ENCODE measurements around the gene NACA2.
"Not testable (repeated sequence)": the region's sequence is repeated elsewhere in the genome, so short reads cannot be mapped to it uniquely, and the experiment has no call there.

The NACA2 gene

DNA sequence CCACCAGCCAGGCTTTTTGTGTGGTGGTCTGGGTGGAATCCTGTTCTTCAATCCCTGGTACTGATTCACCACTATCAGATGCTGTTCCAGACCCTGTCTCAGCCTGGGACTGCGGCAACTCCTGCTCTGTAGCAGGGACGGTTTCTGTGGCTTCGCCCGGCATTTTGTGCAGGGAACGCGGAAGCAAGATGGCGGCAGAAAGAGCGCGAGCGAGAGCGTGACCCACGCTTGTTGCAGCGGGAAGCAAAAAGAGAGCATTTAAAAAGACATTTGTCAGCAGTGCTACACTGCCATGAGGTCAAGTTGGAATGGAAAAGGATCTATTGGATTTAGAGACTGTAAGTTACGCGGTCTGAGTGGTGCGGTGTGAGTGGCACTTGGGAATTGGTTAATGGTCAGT is at the start of gene NACA2:
Gene NACA2, minus strand, starts transcription at position 202 of the 400 bp plus-strand sequence. Its CDS starts 39 bp downstream, at position 163.
- no peak for DNase-seq (ENCODE audit: low spot score)

DNA sequence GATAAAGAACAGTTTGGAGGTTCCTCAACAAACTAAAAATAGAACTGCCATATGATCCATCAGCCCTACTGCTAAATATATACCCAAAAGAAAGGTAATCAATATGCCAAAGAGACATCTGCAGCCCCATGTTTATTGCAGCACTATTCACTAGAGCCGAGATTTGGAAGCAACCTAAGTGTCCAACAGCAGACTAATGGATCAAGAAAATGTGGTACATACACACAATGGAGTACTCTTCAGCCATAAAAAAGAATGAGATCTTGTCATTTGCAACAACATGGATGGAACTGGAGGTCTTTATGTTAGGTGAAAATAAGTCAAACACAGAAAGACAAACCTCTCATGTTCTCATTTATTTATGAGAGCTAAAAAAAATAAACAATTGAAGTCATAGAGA is 48.8 kb upstream of the NACA2 start:
- DNase-seq (ENCODE audit: low spot score) = no peak

- no peak for DNase-seq (ENCODE audit: low spot score)
Measured at GRCh38 chr17:61638087-61638486, 47.1 kb upstream of the NACA2 start.

DNA sequence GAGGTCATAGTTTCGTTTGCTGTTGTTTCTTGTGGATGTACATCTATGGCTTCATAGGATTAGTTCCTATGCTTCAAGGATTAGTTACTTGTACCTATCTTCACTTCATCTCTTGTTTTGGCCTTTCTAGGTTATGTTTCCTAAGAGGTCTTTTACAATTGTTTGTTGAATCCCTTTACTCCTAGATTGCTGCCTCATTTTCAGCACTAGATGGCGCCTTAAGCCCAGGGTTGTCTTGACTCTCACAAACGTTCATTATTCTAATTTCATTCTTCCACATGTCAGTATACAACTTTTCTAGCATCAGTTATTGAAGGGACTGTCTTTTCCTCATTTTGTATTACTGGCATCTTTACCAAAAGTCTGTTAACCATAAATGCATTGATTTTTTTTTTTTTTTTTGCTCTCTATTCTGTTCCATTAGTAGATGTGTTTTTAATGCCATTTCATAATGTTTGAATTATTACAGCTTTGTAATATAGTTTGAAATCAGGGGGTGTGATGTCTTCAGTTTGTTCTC is 45.0 kb upstream of the NACA2 start:
- DNase-seq (ENCODE audit: low spot score) = no peak

GRCh38 chr17:61634942-61635538 is 44.0 kb upstream of the NACA2 start:
- no peak for DNase-seq (ENCODE audit: low spot score)

DNA sequence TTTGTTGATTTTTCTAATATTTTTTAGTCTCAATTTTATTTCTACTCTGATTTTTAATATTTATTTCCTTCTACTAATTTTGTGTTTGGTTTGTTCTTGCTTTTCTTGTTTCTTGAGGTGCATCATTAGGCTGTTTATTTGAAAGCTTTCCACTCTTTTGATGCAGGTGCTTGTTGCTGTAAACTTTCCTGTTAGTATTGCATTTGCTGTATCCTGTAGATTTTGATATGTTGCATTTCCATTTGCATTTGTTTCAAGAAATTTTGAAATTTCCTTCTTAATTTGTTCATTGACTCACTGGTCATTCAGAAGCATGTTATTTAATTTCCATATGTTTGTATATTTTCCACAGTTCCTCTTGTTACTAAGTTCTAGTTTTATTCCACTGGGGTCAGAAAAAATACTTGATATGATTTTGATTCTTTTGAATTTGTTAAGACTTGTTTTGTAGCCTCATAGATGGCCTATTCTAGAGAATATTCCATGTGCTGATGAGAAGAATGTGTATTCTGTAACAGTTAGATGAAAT is 43.1 kb upstream of the NACA2 start:
- DNase-seq (ENCODE audit: low spot score) = no peak

DNA sequence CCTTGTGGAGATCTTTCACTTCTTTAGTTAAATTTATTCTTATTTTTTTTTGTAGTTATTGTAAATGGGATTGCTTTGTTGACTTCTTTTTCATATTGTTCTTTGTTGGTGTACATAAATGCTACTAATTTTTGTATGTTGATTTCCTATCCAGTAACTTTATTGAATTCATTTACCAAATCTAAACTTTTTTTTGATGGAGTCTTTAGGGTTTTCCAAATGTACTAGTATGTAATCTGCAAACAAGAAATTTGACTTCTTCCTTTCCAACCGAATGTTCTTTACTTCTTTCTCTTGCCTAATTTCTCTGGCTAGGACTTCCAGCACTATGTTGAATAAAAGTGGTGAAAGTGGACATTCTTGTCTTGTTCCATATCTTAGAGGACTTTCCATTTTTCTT is 41.8 kb upstream of the NACA2 start:
- no peak for DNase-seq (ENCODE audit: low spot score)

DNA sequence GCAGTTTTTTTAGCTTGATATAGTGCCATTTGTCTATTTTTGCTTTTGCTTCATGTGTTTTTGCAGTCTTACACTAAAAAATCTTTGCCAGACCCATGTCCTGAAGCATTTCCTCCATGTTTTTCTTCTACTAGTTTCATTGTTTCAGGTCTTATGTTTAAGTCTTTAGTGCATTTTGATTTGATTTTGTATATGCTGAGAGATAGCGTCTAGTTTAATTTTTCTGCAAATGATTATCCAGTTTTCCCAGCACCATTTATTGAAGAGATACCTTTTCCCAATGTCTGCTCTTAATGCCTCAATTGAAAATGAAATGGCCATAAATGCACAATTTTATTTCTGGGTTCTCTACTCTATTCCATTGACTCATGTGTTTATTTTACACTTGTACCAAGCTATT is 40.8 kb upstream of the NACA2 start:
- no peak for DNase-seq (ENCODE audit: low spot score)

DNA sequence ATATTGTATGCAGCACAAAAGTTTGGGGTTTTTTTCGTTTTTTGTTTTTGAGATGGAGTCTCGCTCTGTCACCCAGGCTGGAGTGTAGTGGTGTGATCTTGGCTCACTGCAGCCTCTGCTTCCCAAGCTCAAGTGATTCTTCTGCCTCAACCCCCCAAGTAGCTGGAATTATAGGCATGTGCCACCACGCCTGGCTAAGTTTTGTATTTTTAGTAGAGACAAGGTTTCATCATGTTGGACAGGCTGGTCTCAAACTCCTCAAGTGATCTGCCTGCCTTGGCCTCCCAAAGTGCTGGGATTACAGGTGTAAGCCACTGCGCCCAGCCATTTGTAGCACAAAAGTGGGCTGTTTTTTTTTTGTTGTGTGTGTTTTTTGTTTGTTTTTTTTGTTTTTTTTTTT is 37.1 kb upstream of the NACA2 start:
- DNase-seq (ENCODE audit: low spot score) = not testable (repeated sequence)

DNA sequence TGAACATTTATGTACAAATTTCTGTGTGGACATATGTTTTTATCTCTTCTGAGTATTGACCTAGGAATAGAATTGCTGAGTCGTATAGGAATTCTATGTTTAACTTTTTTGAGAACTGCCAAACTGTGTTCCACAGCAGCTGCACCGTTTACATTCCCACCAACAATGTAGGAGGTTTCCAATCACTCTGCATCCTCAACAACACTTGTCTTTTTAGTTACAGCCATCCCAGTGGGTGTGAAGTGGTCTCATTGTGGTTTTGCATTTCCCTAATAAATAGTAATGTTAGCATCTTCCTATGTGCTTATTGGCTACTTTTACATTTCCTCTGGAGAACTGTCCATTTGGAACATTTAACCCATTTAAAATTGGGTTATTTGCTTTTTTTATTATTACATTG is 36.6 kb upstream of the NACA2 start:
- no peak for DNase-seq (ENCODE audit: low spot score)

DNA sequence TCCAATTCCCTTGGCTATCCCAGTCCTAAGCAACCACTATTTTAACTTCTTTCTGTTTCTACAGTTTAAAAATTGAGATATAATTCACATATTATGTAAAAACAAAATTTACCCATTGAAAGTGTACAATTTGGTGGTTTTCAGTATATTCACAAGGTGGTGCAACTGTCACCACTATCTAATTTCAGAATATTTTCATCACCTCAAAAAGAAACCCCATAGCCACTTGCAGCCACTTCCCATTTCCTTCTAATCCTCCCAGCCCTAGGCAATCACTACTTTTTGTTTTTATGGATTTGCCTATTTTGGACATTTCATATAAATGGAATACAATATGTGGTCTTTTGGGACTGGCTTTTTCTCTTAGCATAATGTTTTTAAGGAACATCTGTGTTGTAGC is 36.1 kb upstream of the NACA2 start:
- DNase-seq (ENCODE audit: low spot score) = no peak

- DNase-seq (ENCODE audit: low spot score) = no peak
Measured at GRCh38 chr17:61625564-61625963, 34.5 kb upstream of the NACA2 start.

- DNase-seq (ENCODE audit: low spot score) = no peak
Measured at GRCh38 chr17:61624951-61625350, 33.9 kb upstream of the NACA2 start.

DNA sequence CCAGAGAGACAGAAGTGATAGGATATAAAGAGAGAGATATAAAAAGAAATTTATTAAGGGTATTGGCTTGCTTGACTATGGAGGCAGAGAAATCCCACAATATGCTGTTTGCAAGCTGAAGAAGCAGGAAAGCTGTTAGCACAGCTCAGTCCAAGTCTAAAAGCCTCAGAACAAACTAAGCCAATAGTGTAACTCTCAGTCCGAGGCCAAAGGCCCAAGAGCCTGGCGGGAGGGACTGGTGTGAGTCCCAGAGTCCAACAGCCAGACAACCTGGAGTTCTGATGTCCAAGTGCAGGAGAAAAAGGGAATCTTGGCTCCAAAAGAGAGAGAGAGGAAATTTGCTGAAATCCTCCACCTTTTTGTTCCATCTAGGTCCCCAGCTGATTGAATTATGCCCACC is 30.3 kb upstream of the NACA2 start:
- no peak for DNase-seq (ENCODE audit: low spot score)

GRCh38 chr17:61619953-61620352 is 28.9 kb upstream of the NACA2 start:
- no peak for DNase-seq (ENCODE audit: low spot score)

DNA sequence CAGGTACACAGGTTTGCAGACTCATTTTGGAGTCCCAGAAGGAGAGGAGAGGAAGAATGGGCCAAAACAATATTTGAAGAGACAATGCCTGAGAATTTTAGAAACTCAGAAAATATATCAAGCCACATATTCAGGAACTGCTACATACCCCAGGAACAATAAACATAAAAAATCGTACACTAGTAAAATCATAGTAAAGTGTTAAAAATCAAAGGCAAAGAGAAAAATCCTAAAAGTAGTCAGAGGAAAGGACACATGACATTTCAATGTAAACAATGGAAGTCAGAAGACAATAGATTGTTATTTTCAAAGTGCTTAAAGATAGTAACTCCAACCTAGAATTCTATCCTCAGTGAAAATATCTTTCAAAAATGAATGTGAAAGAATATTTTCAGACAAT is 28.5 kb upstream of the NACA2 start:
- no peak for DNase-seq (ENCODE audit: low spot score)

DNA sequence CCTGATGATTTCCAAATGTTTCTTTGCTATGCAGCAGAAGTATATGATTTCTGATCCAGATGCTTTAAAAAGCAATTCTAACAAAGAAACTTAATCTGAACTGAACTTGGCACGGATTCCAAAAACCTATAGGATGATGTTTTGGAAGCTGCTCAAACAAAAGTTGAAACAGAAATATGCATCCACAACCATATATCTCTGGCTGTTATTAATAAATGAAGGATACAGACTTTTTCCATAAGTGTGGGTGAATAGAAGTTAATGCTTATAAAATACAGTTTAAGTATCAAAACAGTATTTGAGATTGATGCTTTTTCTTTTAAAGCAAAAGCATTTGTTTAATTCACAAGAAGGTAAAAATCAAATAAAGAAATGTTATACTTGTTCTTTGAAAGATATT is 27.9 kb upstream of the NACA2 start:
- DNase-seq (ENCODE audit: low spot score) = no peak

DNA sequence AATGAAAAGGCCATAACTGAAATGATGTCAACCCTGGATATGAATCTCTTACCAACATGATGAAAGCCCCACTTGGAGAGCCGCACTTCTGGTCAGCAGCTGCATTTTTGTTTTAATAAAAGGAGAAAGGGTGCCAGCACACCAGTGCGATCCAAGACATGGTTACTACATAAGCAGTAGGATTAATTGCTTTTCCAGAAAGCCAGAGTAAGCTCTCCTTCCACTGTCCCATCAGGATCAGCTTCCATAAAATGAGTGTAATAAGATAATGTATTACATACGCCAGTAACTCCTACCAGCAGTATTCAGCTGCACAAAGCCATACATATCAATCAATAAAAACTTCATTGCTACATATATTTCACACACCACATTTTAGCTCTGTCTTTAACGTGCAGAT is 26.3 kb upstream of the NACA2 start:
- DNase-seq (ENCODE audit: low spot score) = no peak

- no peak for DNase-seq (ENCODE audit: low spot score)
Measured at GRCh38 chr17:61616783-61617182, 25.8 kb upstream of the NACA2 start.

GRCh38 chr17:61614219-61614618 is 23.2 kb upstream of the NACA2 start:
- no peak for DNase-seq (ENCODE audit: low spot score)

- no peak for DNase-seq (ENCODE audit: low spot score)
Measured at GRCh38 chr17:61611323-61611722, 20.3 kb upstream of the NACA2 start.

DNA sequence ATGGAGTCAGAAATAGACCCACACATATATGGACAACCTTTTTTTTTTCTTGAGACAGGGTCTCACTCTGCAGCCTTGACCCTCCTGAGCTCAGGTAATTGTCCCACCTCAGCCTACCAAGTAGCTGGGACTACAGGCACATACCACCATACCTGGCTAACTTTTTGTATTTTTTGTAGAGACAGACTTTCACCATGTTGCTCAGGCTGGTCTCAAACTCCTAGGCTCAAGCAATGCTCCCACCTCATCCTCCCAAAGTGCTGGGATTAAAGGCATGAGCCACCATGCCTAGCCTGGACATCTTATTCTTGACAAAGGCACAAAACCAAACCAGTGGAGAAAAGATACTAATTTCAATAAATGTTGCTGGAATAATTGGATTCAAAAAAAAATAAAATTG is 14.7 kb upstream of the NACA2 start:
- DNase-seq (ENCODE audit: low spot score) = no peak

- DNase-seq (ENCODE audit: low spot score) = no peak
Measured at GRCh38 chr17:61601297-61601696, 10.3 kb upstream of the NACA2 start.

DNA sequence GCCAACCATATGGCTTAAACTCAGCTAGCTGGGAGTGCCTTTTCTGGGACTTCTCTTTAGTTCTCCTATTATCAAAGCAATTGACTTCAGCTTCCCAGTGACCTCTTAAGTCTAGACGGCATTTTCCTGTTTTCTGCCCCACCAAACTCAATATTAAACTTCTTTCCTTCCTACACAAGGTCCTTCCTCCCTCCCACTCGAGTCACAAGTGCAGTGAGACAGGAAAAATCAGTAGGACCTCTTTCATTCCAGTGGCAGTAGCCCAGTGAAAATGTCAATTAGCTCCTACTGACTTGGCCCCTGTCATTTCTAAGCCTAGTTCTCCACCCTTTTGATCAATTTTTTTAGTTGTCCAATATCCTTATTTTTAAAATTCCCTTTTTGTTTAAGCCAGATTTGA is 9.6 kb upstream of the NACA2 start:
- DNase-seq (ENCODE audit: low spot score) = no peak

Measured in hepatic stellate cell (primary cell).